GM21423 (cell line): Measurements from ENCODE around the gene MAST4.
"Not testable (repeated sequence)": the region's sequence is repeated elsewhere in the genome, so short reads cannot be mapped to it uniquely, and the experiment has no call there.

Source experiments
- ATAC-seq: cut with Tn5 transposase; IDR thresholded peaks from one replicate; pipeline ENCODE4 v1.9.1; 2021; ENCODE audit warnings: mild to moderate bottlenecking, moderate library complexity; ENCODE audit not compliant: unreplicated experiment

MAST4 gene

GRCh38 chr5:66805514-66806430, 209.6 kb downstream of the MAST4 start:
- ATAC-seq, result no peak

GRCh38 chr5:66807743-66808142, 211.6 kb downstream of the MAST4 start:
- ATAC-seq, result no peak

GRCh38 chr5:66808663-66809062, 212.5 kb downstream of the MAST4 start:
- no peak for ATAC-seq

GRCh38 chr5:66810151-66810550, 214.0 kb downstream of the MAST4 start:
- no peak for ATAC-seq

- no peak for ATAC-seq
These were observed 214.7 kb downstream of the MAST4 start for GRCh38 chr5:66810848-66811261.

GRCh38 chr5:66812291-66812690, 216.1 kb downstream of the MAST4 start:
- ATAC-seq, result no peak

- ATAC-seq, result no peak
These were observed 217.1 kb downstream of the MAST4 start for GRCh38 chr5:66813306-66813705.

GRCh38 chr5:66814146-66814991, 218.2 kb downstream of the MAST4 start:
- peak; percentile 68 for ATAC-seq

- no peak for ATAC-seq
These were observed 222.2 kb downstream of the MAST4 start for GRCh38 chr5:66818304-66818934.

GRCh38 chr5:66818935-66819328, 222.7 kb downstream of the MAST4 start:
- no peak for ATAC-seq

GRCh38 chr5:66820630-66821207, 224.5 kb downstream of the MAST4 start:
- no peak for ATAC-seq

GRCh38 chr5:66821688-66822429, 225.7 kb downstream of the MAST4 start:
- ATAC-seq, result no peak

GRCh38 chr5:66822906-66823305, 226.7 kb downstream of the MAST4 start:
- not testable (repeated sequence) for ATAC-seq

GRCh38 chr5:66824476-66824875, 228.3 kb downstream of the MAST4 start:
- no peak for ATAC-seq

GRCh38 chr5:66826263-66826662, 230.1 kb downstream of the MAST4 start:
- no peak for ATAC-seq

GRCh38 chr5:66826696-66827095, 230.5 kb downstream of the MAST4 start:
- ATAC-seq, result no peak

- peak; percentile 16 for ATAC-seq
These were observed 231.9 kb downstream of the MAST4 start for GRCh38 chr5:66828046-66828547.

- ATAC-seq, result peak; percentile 59
These were observed 232.6 kb downstream of the MAST4 start for GRCh38 chr5:66828548-66829357.

- ATAC-seq, result no peak
These were observed 233.1 kb downstream of the MAST4 start for GRCh38 chr5:66829358-66829674.
